MM.1S (cell line): Measurements from ENCODE around the gene MUC7.

ENCODE experiments used
- DNase-seq: peaks from one replicate; pipeline ENCODE4 v3.0.0-alpha.2; 2015
- H2AFZ ChIP-seq: fragments of 300-600 bp; sonication (generic); 2 replicates; pipeline ENCODE4 v1.6.0; 2016; ENCODE audit warnings: antibody characterized with exemption, low read length
- H3F3A ChIP-seq: fragments of 300-600 bp; sonication (generic); 2 replicates; pipeline ENCODE4 v1.6.1; 2016; ENCODE audit warnings: mild to moderate bottlenecking, antibody characterized with exemption, low read length, moderate library complexity, mixed read lengths; ENCODE audit not compliant: insufficient read depth
- H3K27ac ChIP-seq: fragments of 300-600 bp; sonication (generic); 2 replicates; pipeline ENCODE4 v1.5.1; 2016; ENCODE audit warnings: mild to moderate bottlenecking, low read length
- H3K27me3 ChIP-seq: fragments of 300-600 bp; sonication (generic); replicated peaks from 2 replicates; pipeline ENCODE4 v1.6.0; 2016; ENCODE audit warnings: low read length; ENCODE audit not compliant: insufficient read depth
- H3K36me3 ChIP-seq: fragments of 300-600 bp; sonication (generic); replicated peaks from 2 replicates; pipeline ENCODE4 v1.6.1; 2016; ENCODE audit warnings: mild to moderate bottlenecking, low read length, mixed read lengths; ENCODE audit not compliant: insufficient read depth
- H3K4me1 ChIP-seq: fragments of 300-600 bp; sonication (generic); 2 replicates; pipeline ENCODE4 v1.6.1; 2016; ENCODE audit warnings: low read length, mixed read lengths
- H3K4me2 ChIP-seq: fragments of 300-600 bp; sonication (generic); 2 replicates; pipeline ENCODE4 v1.6.0; 2016; ENCODE audit warnings: low read depth, low read length
- H3K4me3 ChIP-seq: fragments of 300-600 bp; sonication (generic); 2 replicates; pipeline ENCODE4 v1.5.1; 2016; ENCODE audit warnings: low read length, mixed read lengths
- H3K79me2 ChIP-seq: fragments of 300-600 bp; sonication (generic); 2 replicates; pipeline ENCODE4 v1.6.1; 2016; ENCODE audit warnings: mixed run types, low read length, mixed read lengths
- H3K9ac ChIP-seq: fragments of 300-600 bp; sonication (generic); 2 replicates; pipeline ENCODE4 v1.6.1; 2016; ENCODE audit warnings: low read length, mixed read lengths
- H3K9me2 ChIP-seq: fragments of 300-600 bp; sonication (generic); replicated peaks from 2 replicates; pipeline ENCODE4 v1.6.1; 2016; ENCODE audit warnings: mild to moderate bottlenecking, low read length, mixed read lengths; ENCODE audit not compliant: insufficient read depth
- H3K9me3 ChIP-seq: fragments of 300-600 bp; sonication (generic); replicated peaks from 2 replicates; pipeline ENCODE4 v1.6.1; 2016; ENCODE audit warnings: mild to moderate bottlenecking, low read length, mixed read lengths; ENCODE audit not compliant: insufficient read depth
- H4K20me1 ChIP-seq: fragments of 300-600 bp; sonication (generic); 2 replicates; pipeline ENCODE4 v1.6.1; 2016; ENCODE audit warnings: mild to moderate bottlenecking, low read length, moderate library complexity, mixed read lengths; ENCODE audit not compliant: insufficient read depth
- EZH2 ChIP-seq: fragments of 300-600 bp; sonication (generic); optimal IDR thresholded peaks from 2 replicates; pipeline ENCODE3; 2017; ENCODE audit warnings: low read depth, mild to moderate bottlenecking, antibody characterized with exemption, low read length, mixed read lengths
- EZH2phosphoT487 ChIP-seq: fragments of 300-600 bp; sonication (generic); IDR thresholded peaks from 2 replicates; pipeline ENCODE4 v1.6.1; 2018; ENCODE audit warnings: antibody characterized with exemption, low read length
- TF ChIP-seq, protein P1 (sequence below): fragments of 300-600 bp; sonication (generic); IDR thresholded peaks from 2 replicates; pipeline ENCODE4 v1.5.1; 2016; ENCODE audit warnings: antibody characterized with exemption, low read length, mixed read lengths

MUC7 gene

DNA sequence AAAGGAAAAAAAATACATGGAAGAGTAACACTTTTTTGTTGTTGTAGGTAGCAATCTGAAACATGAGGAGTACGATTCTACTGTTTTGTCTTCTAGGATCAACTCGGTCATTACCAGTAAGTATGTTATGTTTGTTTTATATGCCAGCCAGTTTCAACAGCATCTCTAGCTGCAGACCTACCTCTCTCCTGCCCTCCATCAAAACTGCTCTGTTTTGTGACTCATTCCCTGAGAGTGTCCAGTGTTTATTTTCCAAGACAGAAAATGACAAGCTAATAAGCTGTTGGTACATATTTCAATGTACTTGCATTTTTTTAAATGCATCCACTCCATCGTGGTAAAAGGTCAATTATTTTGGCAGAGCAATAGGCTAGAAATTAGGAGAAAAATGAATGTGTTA, 46.7 kb downstream of the MUC7 start:
- Histone ChIP-seq H3K9me3 (no peaks in the 10 kb centered on the region), H2AFZ (no peak overlapping the region), H3K4me3 (no peak overlapping the region), H3K27ac (no peak overlapping the region), H3K79me2 (no peaks in the 10 kb centered on the region), H4K20me1 (no peaks in the 10 kb centered on the region), H3F3A (no peaks in the 10 kb centered on the region), H3K4me2 (no peak overlapping the region), H3K36me3 (no peaks in the 10 kb centered on the region), H3K27me3 (no peaks in the 10 kb centered on the region), H3K9ac (no peak overlapping the region), H3K4me1 (no peaks in the 10 kb centered on the region), H3K9me2 (no peaks in the 10 kb centered on the region)
- no peak for DNase-seq
- TF ChIP-seq EZH2 (no peak), EZH2phosphoT487 (no peak)
- TF ChIP-seq, protein P1, sequence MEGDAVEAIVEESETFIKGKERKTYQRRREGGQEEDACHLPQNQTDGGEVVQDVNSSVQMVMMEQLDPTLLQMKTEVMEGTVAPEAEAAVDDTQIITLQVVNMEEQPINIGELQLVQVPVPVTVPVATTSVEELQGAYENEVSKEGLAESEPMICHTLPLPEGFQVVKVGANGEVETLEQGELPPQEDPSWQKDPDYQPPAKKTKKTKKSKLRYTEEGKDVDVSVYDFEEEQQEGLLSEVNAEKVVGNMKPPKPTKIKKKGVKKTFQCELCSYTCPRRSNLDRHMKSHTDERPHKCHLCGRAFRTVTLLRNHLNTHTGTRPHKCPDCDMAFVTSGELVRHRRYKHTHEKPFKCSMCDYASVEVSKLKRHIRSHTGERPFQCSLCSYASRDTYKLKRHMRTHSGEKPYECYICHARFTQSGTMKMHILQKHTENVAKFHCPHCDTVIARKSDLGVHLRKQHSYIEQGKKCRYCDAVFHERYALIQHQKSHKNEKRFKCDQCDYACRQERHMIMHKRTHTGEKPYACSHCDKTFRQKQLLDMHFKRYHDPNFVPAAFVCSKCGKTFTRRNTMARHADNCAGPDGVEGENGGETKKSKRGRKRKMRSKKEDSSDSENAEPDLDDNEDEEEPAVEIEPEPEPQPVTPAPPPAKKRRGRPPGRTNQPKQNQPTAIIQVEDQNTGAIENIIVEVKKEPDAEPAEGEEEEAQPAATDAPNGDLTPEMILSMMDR = no peak

DNA sequence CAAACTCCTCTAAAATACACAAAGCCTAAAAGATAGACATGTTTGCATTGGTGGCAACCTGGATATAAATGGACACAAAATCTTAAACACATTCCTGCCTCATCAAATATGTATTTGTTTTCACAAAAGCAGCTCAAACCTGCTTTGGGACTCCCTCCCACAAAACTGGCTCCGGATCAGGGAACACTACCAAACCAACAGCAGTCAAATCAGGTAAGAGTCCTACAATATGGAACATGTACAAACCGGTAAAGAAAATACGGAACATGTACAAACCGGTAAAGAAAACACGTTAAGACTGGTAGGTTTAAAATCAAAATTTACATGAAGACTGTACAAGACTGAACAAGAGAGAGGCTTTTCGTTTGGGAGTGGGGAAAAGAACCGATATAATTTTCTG, 50.6 kb downstream of the MUC7 start:
- DNase-seq = no peak
- Histone ChIP-seq H3K4me2 (no peak overlapping the region), H3K9ac (no peak overlapping the region), H3K27me3 (no peaks in the 10 kb centered on the region), H3F3A (no peaks in the 10 kb centered on the region), H3K27ac (no peak overlapping the region), H4K20me1 (no peaks in the 10 kb centered on the region), H3K4me3 (no peak overlapping the region), H3K9me2 (no peaks in the 10 kb centered on the region), H3K36me3 (no peaks in the 10 kb centered on the region), H3K79me2 (no peaks in the 10 kb centered on the region), H3K4me1 (no peaks in the 10 kb centered on the region), H2AFZ (no peak overlapping the region), H3K9me3 (no peaks in the 10 kb centered on the region)
- TF ChIP-seq, protein P1 = no peak
- TF ChIP-seq EZH2 = no peak
- no peak for TF ChIP-seq EZH2phosphoT487

DNA sequence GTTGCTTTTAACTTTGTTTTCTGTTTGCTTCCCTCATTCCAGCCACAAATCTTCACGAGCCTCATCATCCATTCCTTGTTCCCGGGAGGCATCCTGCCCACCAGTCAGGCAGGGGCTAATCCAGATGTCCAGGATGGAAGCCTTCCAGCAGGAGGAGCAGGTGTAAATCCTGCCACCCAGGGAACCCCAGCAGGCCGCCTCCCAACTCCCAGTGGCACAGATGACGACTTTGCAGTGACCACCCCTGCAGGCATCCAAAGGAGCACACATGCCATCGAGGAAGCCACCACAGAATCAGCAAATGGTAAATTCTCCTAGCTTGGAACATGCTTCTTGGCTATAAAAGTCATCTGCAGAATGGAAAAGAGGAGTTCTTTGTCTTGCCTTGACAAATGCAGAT, 59.0 kb downstream of the MUC7 start:
- H3K4me1 ChIP-seq = no peaks in the 10 kb centered on the region
- DNase-seq = no peak
- H4K20me1 ChIP-seq = no peaks in the 10 kb centered on the region
- no peaks in the 10 kb centered on the region for H3K9me3 ChIP-seq
- no peak overlapping the region for H3K4me2 ChIP-seq
- H3K27ac ChIP-seq = no peak overlapping the region
- no peaks in the 10 kb centered on the region for H3K79me2 ChIP-seq
- H3K4me3 ChIP-seq = no peak overlapping the region
- H2AFZ ChIP-seq = no peak overlapping the region
- H3K27me3 ChIP-seq = no peaks in the 10 kb centered on the region
- H3K9ac ChIP-seq = no peak overlapping the region
- no peaks in the 10 kb centered on the region for H3F3A ChIP-seq
- H3K36me3 ChIP-seq = no peaks in the 10 kb centered on the region
- no peak for TF ChIP-seq EZH2phosphoT487
- TF ChIP-seq, protein P1 = no peak
- TF ChIP-seq EZH2 = no peak
- no peaks in the 10 kb centered on the region for H3K9me2 ChIP-seq

DNA sequence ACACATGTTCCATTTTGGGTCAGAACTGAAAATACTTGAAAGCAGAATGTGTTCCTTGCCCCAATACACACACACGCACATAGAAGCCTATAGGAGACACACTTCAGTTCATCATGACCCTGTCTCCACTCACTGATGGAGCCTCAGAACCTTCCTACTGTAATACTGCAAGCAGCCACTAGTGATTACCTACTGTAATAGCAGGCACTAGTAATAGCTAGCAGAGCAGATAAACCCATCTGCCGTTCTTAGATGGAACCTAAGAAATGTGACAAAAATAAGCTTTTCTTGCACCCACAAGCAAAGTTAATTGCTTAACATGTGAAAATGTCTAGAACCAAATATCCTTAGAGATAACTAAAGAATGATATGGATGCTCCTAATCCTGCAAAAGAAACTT, 60.0 kb downstream of the MUC7 start:
- no peaks in the 10 kb centered on the region for H3K9me3 ChIP-seq
- no peaks in the 10 kb centered on the region for H3K9me2 ChIP-seq
- H4K20me1 ChIP-seq = no peaks in the 10 kb centered on the region
- no peaks in the 10 kb centered on the region for H3K79me2 ChIP-seq
- H3K4me2 ChIP-seq = no peak overlapping the region
- H3K4me3 ChIP-seq = no peak overlapping the region
- H3K4me1 ChIP-seq = no peaks in the 10 kb centered on the region
- no peak for DNase-seq
- no peaks in the 10 kb centered on the region for H3K27me3 ChIP-seq
- no peaks in the 10 kb centered on the region for H3K36me3 ChIP-seq
- H2AFZ ChIP-seq = no peak overlapping the region
- H3K27ac ChIP-seq = no peak overlapping the region
- no peaks in the 10 kb centered on the region for H3F3A ChIP-seq
- TF ChIP-seq, protein P1 = peak; percentile 18; the same call in 1 of the 2 replicates
- no peak for TF ChIP-seq EZH2phosphoT487
- H3K9ac ChIP-seq = no peak overlapping the region
